HepG2 (cell line): ENCODE results near the gene AGTRAP. TPM values are rescaled to one million over a fixed set of nuclear protein-coding genes. Genes with fewer than 3 reads are reported as not detected.

ENCODE experiments used
- ATAC-seq: fragments of 200-7000 bp; cut with Tn5 transposase; 3 replicates; pipeline ENCODE4 v1.9.1; 2020; ENCODE audit warnings: mild to moderate bottlenecking, moderate library complexity
- BruUV-seq: library from RNA; stranded (reverse); fragments of 400-500 nt; replicated peaks from 2 replicates; lab custom pipeline; 2021; lab: Mats Ljungman, UMichigan
- CTCF ChIA-PET: fragments of 300-600 bp; formaldehyde crosslinking; extraction: SDS; loops from one replicate; lab custom pipeline; 2021; ENCODE audit warnings: low total read pairs, inconsistent platforms, low intra/inter-chr PET ratio; lab: Yijun Ruan, JAX
- POLR2A ChIA-PET: fragments of 350-600 bp; sonication (Branson Sonifier 250); formaldehyde crosslinking; loops from one replicate; lab custom pipeline; 2020; ENCODE audit warnings: antibody characterized with exemption, inconsistent platforms; lab: Yijun Ruan, JAX
- DNase-seq: peaks from one replicate; pipeline ENCODE4 v3.0.0-alpha.2; 2015; ENCODE audit warnings: low spot score
- FAIRE-seq: peaks from 3 replicates; lab custom pipeline; 2011; peaks lifted over from hg19 to GRCh38; lab: Jason Lieb, UNC
- H2AFZ ChIP-seq: one replicate; pipeline ENCODE4 v1.6.1; 2011; ENCODE audit warnings: low read length, inconsistent platforms
- H3K27ac ChIP-seq: fragments of 300-600 bp; 3 replicates; pipeline ENCODE4 v1.8.0; 2011; ENCODE audit warnings: mixed run types, mild to moderate bottlenecking, mixed read lengths, low read length, inconsistent platforms; ENCODE audit not compliant: insufficient read depth; ENCODE audit errors: extremely low read length
- H3K27me3 ChIP-seq, 2 experiments: fragments of 200-600 bp in 1 of 2; 2 replicates in 1 of 2; 3 replicates in 1 of 2; pipeline versions ENCODE4 v1.6.0 to v1.8.0; 2011; ENCODE audit warnings: low read length in 2 of 2, mild to moderate bottlenecking in 2 of 2, moderate library complexity in 2 of 2, inconsistent platforms in 1 of 2; ENCODE audit not compliant: insufficient read depth in 2 of 2, control insufficient read depth in 1 of 2
- H3K36me3 ChIP-seq, 2 experiments: fragments of 200-600 bp in 1 of 2; replicated peaks in 1 of 2; 2 replicates in 1 of 2; 3 replicates in 1 of 2; pipeline versions ENCODE4 v1.5.1 to v1.8.0; 2011; ENCODE audit warnings: low read length in 2 of 2, inconsistent platforms in 1 of 2; ENCODE audit not compliant: insufficient read depth in 2 of 2, control insufficient read depth in 1 of 2
- H3K4me1 ChIP-seq: 2 replicates; pipeline ENCODE4 v1.5.1; 2012; ENCODE audit warnings: low read length, inconsistent platforms; ENCODE audit not compliant: insufficient read depth
- H3K4me2 ChIP-seq: 2 replicates; pipeline ENCODE4 v1.6.0; 2011; ENCODE audit warnings: low read depth, low read length, inconsistent platforms
- H3K4me3 ChIP-seq, 3 experiments: fragments of 200-600 bp in 1 of 3; sonication (generic), shearing (Covaris generic) in 1 of 3; replicated peaks in 1 of 3; 2 replicates each; pipeline ENCODE4 v1.5.1; 2011 to 2016; ENCODE audit warnings: low read length in 3 of 3, inconsistent platforms in 2 of 3, low read depth in 2 of 3, mild to moderate bottlenecking in 2 of 3, control low read depth in 1 of 3, mixed read lengths in 1 of 3; ENCODE audit not compliant: insufficient read depth in 1 of 3
- H3K79me2 ChIP-seq: one replicate; pipeline ENCODE4 v1.6.1; 2011; ENCODE audit warnings: low read length, inconsistent platforms; ENCODE audit not compliant: insufficient read depth
- H3K9ac ChIP-seq: 2 replicates; pipeline ENCODE4 v1.6.0; 2011; ENCODE audit warnings: mild to moderate bottlenecking, low read depth, low read length, inconsistent platforms; ENCODE audit not compliant: insufficient read depth
- H3K9me3 ChIP-seq: 2 replicates; pipeline ENCODE4 v1.5.1; 2012; ENCODE audit warnings: mild to moderate bottlenecking, low read length
- H4K20me1 ChIP-seq: 2 replicates; pipeline ENCODE4 v1.6.0; 2011; ENCODE audit warnings: inconsistent platforms, mild to moderate bottlenecking, low read length, moderate library complexity; ENCODE audit not compliant: insufficient read depth
- ATF5 ChIP-seq: sonication (generic); formaldehyde crosslinking; IDR thresholded peaks from 2 replicates; pipeline ENCODE4 v1.4.0; 2020; ENCODE audit warnings: mild to moderate bottlenecking, low read depth, missing genetic modification reagents
- CC2D1A ChIP-seq: sonication (generic); formaldehyde crosslinking; IDR thresholded peaks from 2 replicates; pipeline ENCODE4 v1.8.1; 2023; ENCODE audit warnings: mild to moderate bottlenecking, missing genetic modification reagents
- CEBPG ChIP-seq: IDR thresholded peaks from 2 replicates; pipeline ENCODE4 v1.6.1; 2016
- CHD4 ChIP-seq: fragments of 200-600 bp; sonication (generic); IDR thresholded peaks from 2 replicates; pipeline ENCODE4 v1.7.0; 2017; ENCODE audit warnings: mild to moderate bottlenecking, low read length, borderline replicate concordance
- KDM2A ChIP-seq: sonication (generic); formaldehyde crosslinking; IDR thresholded peaks from 2 replicates; pipeline ENCODE4 v1.4.0; 2020; ENCODE audit warnings: low read depth, missing genetic modification reagents, borderline replicate concordance
- KLF6 ChIP-seq: IDR thresholded peaks from 2 replicates; pipeline ENCODE4 v1.8.0; 2016; ENCODE audit warnings: missing biosample characterization, missing genetic modification reagents
- NAIF1 ChIP-seq: sonication (generic); formaldehyde crosslinking; IDR thresholded peaks from 2 replicates; pipeline ENCODE4 v1.5.0; 2020; ENCODE audit warnings: mild to moderate bottlenecking, missing genetic modification reagents, borderline replicate concordance
- NFE2L1 ChIP-seq: sonication (generic); formaldehyde crosslinking; IDR thresholded peaks from 2 replicates; pipeline ENCODE4 v1.4.0; 2020; ENCODE audit warnings: missing genetic modification reagents, mild to moderate bottlenecking, borderline replicate concordance
- RBFOX2 ChIP-seq: fragments of 200-400 bp; formaldehyde crosslinking; IDR thresholded peaks from 2 replicates; pipeline ENCODE4 v1.6.1; 2017; ENCODE audit warnings: low read depth, mild to moderate bottlenecking, low read length
- SP2 ChIP-seq: sonication (generic); formaldehyde crosslinking; IDR thresholded peaks from 2 replicates; pipeline ENCODE4 v1.5.1; 2020; ENCODE audit warnings: mild to moderate bottlenecking, missing genetic modification reagents
- SRSF4 ChIP-seq: fragments of 200-400 bp; formaldehyde crosslinking; IDR thresholded peaks from one replicate; pipeline ENCODE4 v1.6.1; 2018; ENCODE audit warnings: mild to moderate bottlenecking, low read depth, low read length, moderate library complexity; ENCODE audit not compliant: poor library complexity, severe bottlenecking
- ZBTB7A ChIP-seq: sonication (generic); formaldehyde crosslinking; IDR thresholded peaks from 2 replicates; pipeline ENCODE4 v1.8.0; 2022; ENCODE audit warnings: mild to moderate bottlenecking, missing genetic modification reagents
- ZNF12 ChIP-seq: sonication (generic); formaldehyde crosslinking; IDR thresholded peaks from 2 replicates; pipeline ENCODE4 v1.5.0; 2020; ENCODE audit warnings: missing genetic modification reagents
- ZNF354B ChIP-seq: sonication (generic); formaldehyde crosslinking; IDR thresholded peaks from 2 replicates; pipeline ENCODE4 v1.8.0; 2022; ENCODE audit warnings: mild to moderate bottlenecking, missing genetic modification reagents
- ZNF629 ChIP-seq: sonication (generic); formaldehyde crosslinking; conservative IDR thresholded peaks from 2 replicates; pipeline ENCODE4 v1.5.0; 2020; ENCODE audit warnings: missing genetic modification reagents
- WGBS: methylation state at CpG from one replicate; pipeline ENCODE4 v1.1.6; 2017; ENCODE audit warnings: low lambda C conversion rate; 5-methylcytosine and 5-hydroxymethylcytosine counted together
- in situ Hi-C: cut with HindIII; loops from 2 replicates; pipeline ENCODE4 v1.10.0; 2017; ENCODE audit warnings: low pct_unique_long_range_greater_than_20kb; ENCODE audit not compliant: extremely low pct_ligation_motif_present
- intact Hi-C: fragments of 100-400 bp; cut with micrococcal nuclease; formaldehyde crosslinking; loops from one replicate; pipeline ENCODE4 v1.10.0; 2022; ENCODE audit not compliant: unreplicated experiment
- polyA plus RNA-seq, 8 experiments: library from polyadenylated mRNA; depleted of rRNA in 3 of 8; stranded (reverse) in 7 of 8; unstranded in 1 of 8; fragments of >200 nt; fragmentation: Illumina TruSeq in 4 of 8; extraction: Trizol in 4 of 8; gene quantifications; 2 replicates each; pipeline versions ENCODE4 v1.2.1 to v1.2.3, GENCODE V29; 2011 to 2016; ENCODE audit warnings: low read depth in 4 of 8, missing spikeins in 1 of 8, mixed read lengths in 1 of 8; ENCODE audit not compliant: insufficient read depth in 1 of 8
- total RNA-seq, 5 experiments: library from RNA; depleted of rRNA; stranded (reverse); fragments of >200 nt; fragmentation: Illumina TruSeq; extraction: Trizol; gene quantifications; 2 replicates each; pipeline ENCODE4 v1.2.3, GENCODE V29; 2016; ENCODE audit warnings: low read depth in 1 of 5

AGTRAP gene
- total and polyA plus RNA-seq, 2 of the 13 experiments (the other 11 are each of a cell fraction or from before 2014, with no cell fraction given) = 28.3 to 32.0 TPM

- Histone ChIP-seq H3K79me2 (no peaks in the 10 kb centered on the region), H2AFZ (no peak overlapping the region), H3K36me3 (peaks cover 0 to 1% of the 10 kb centered on the region in 2 experiments; a peak in 1 of 5 replicates), H3K27ac (no peak overlapping the region), H3K4me1 (peaks cover 27% of the 10 kb centered on the region)
- intact Hi-C loops (no loop called here), in situ Hi-C loops (no loop called here)
- CTCF ChIA-PET = no interaction called here
- TF ChIP-seq ZNF629 (CRISPR knock-in tag) = peak; percentile 85
- peak; percentile 66; the same call in 1 of the 2 replicates for TF ChIP-seq CHD4
- no peak for TF ChIP-seq CC2D1A (CRISPR knock-in tag)
- TF ChIP-seq, all 625 proteins: peak for 2
- WGBS = 100% methylated on average over 4 of the region's 4 CpGs
- no TSS peak for BruUV-seq
- Histone ChIP-seq H3K9ac (no peak overlapping the region), H4K20me1 (no peaks in the 10 kb centered on the region), H3K9me3 (no peaks in the 10 kb centered on the region), H3K4me3 (no peak overlapping the region), H3K27me3 (no peaks in the 10 kb centered on the region), H3K4me2 (no peak overlapping the region)
- POLR2A ChIA-PET = no interaction called here
- FAIRE-seq = no peak
- no peak for ATAC-seq
- DNase-seq = no peak
Measured at GRCh38 chr1:11741482-11741881, 5.5 kb downstream of the AGTRAP start.

GRCh38 chr1:11741919-11742558, 6.1 kb downstream of the AGTRAP start:
- intact Hi-C loops (no loop called here), in situ Hi-C loops (no loop called here)
- no peak overlapping the region for H3K27ac ChIP-seq
- H3K27me3 ChIP-seq = no peaks in the 10 kb centered on the region
- POLR2A ChIA-PET = no interaction called here
- H3K79me2 ChIP-seq = no peaks in the 10 kb centered on the region
- 95% methylated on average over 4 of the region's 5 CpGs for WGBS
- H3K4me2 ChIP-seq = no peak overlapping the region
- H3K4me1 ChIP-seq = peaks cover 24% of the 10 kb centered on the region
- no peaks in the 10 kb centered on the region for H3K9me3 ChIP-seq
- no peak overlapping the region for H3K9ac ChIP-seq
- H2AFZ ChIP-seq = no peak overlapping the region
- no peaks in the 10 kb centered on the region for H4K20me1 ChIP-seq
- H3K4me3 ChIP-seq = no peak overlapping the region
- TF ChIP-seq ZNF12 (CRISPR knock-in tag) = no peak
- no peak for TF ChIP-seq NAIF1
- no peak for TF ChIP-seq ZBTB7A (CRISPR knock-in tag)
- TF ChIP-seq RBFOX2 = no peak
- TF ChIP-seq ATF5 (CRISPR knock-in tag) = no peak
- TF ChIP-seq ZNF354B (CRISPR knock-in tag) = no peak
- no peak for TF ChIP-seq SP2 (CRISPR knock-in tag)
- TF ChIP-seq NFE2L1 (CRISPR knock-in tag) = no peak
- no peak for TF ChIP-seq SRSF4
- no peak for TF ChIP-seq CEBPG (CRISPR knock-in tag)
- no peak for TF ChIP-seq KDM2A (CRISPR knock-in tag)
- no peak for TF ChIP-seq KLF6
- CTCF ChIA-PET = no interaction called here
- BruUV-seq = no TSS peak
- ATAC-seq = no peak
- DNase-seq = no peak
- peaks cover 0 to 1% of the 10 kb centered on the region in 2 experiments; a peak in 1 of 5 replicates for H3K36me3 ChIP-seq
- no peak for FAIRE-seq
